Keratinocyte (primary cell): ENCODE measurements around the gene CENPL. TPM values are rescaled to one million over a fixed set of nuclear protein-coding genes. Genes with fewer than 3 reads are reported as not detected.
"Not testable (repeated sequence)": the region's sequence is repeated elsewhere in the genome, so short reads cannot be mapped to it uniquely, and the experiment has no call there.

ENCODE experiments used
- DNase-seq: peaks from one replicate; pipeline ENCODE4 v3.0.0-alpha.2; 2011; ENCODE audit warnings: low read depth, missing footprints, low spot score
- FAIRE-seq: peaks from 2 replicates; lab custom pipeline; 2011; peaks lifted over from hg19 to GRCh38; lab: Jason Lieb, UNC
- H2AFZ ChIP-seq: 2 replicates; pipeline ENCODE4 v1.6.0; 2012; ENCODE audit warnings: low read length, control low read depth, inconsistent platforms; ENCODE audit not compliant: control insufficient read depth
- H3K27ac ChIP-seq: 2 replicates; pipeline ENCODE4 v1.5.1; 2011; ENCODE audit warnings: low read length; ENCODE audit not compliant: control insufficient read depth, insufficient read depth
- H3K27me3 ChIP-seq: 3 replicates; pipeline ENCODE4 v1.6.0; 2011; ENCODE audit warnings: low read length; ENCODE audit not compliant: control insufficient read depth, insufficient read depth; ENCODE audit errors: extremely low read depth
- H3K36me3 ChIP-seq, 2 experiments: 2 replicates in 1 of 2; 3 replicates in 1 of 2; pipeline ENCODE4 v1.5.1; 2011; ENCODE audit warnings: low read length in 2 of 2, mild to moderate bottlenecking in 1 of 2; ENCODE audit not compliant: control insufficient read depth in 2 of 2, insufficient read depth in 2 of 2; ENCODE audit errors: extremely low read depth in 1 of 2
- H3K4me1 ChIP-seq: 3 replicates; pipeline ENCODE4 v1.5.1; 2011; ENCODE audit warnings: low read length; ENCODE audit not compliant: control insufficient read depth, insufficient read depth; ENCODE audit errors: extremely low read depth
- H3K4me2 ChIP-seq: 3 replicates; pipeline ENCODE4 v1.6.0; 2011; ENCODE audit warnings: low read depth, low read length; ENCODE audit not compliant: control insufficient read depth, insufficient read depth; ENCODE audit errors: extremely low read depth
- H3K4me3 ChIP-seq, 3 experiments: fragments of 200-600 bp in 1 of 3; sonication (generic) in 1 of 3; 2 replicates in 2 of 3; 3 replicates in 1 of 3; pipeline ENCODE4 v1.5.1; 2011 to 2016; ENCODE audit warnings: low read length in 3 of 3, mild to moderate bottlenecking in 3 of 3, control low read depth in 2 of 3, inconsistent platforms in 1 of 3, low read depth in 1 of 3, mixed read lengths in 1 of 3, mixed run types in 1 of 3, moderate library complexity in 1 of 3; ENCODE audit not compliant: control insufficient read depth in 2 of 3, insufficient read depth in 2 of 3; ENCODE audit errors: extremely low read depth in 1 of 3
- H3K79me2 ChIP-seq: 2 replicates; pipeline ENCODE4 v1.6.0; 2012; ENCODE audit warnings: low read length; ENCODE audit not compliant: control insufficient read depth, insufficient read depth
- H3K9ac ChIP-seq: 3 replicates; pipeline ENCODE4 v1.6.0; 2011; ENCODE audit warnings: low read length; ENCODE audit not compliant: control insufficient read depth, insufficient read depth; ENCODE audit errors: extremely low read depth
- H3K9me1 ChIP-seq: 3 replicates; pipeline ENCODE4 v1.6.0; 2011; ENCODE audit warnings: low read length; ENCODE audit not compliant: control insufficient read depth, insufficient read depth; ENCODE audit errors: extremely low read depth
- H3K9me3 ChIP-seq: 2 replicates; pipeline ENCODE4 v1.5.1; 2012; ENCODE audit warnings: low read depth, low read length; ENCODE audit not compliant: control insufficient read depth
- H4K20me1 ChIP-seq: 3 replicates; pipeline ENCODE4 v1.6.0; 2011; ENCODE audit warnings: low read length; ENCODE audit not compliant: control insufficient read depth, insufficient read depth; ENCODE audit errors: extremely low read depth
- CTCF ChIP-seq, 3 experiments: IDR thresholded peaks in 1 of 3; conservative IDR thresholded peaks in 1 of 3; optimal IDR thresholded peaks in 1 of 3; 2 replicates in 2 of 3; 3 replicates in 1 of 3; pipeline versions ENCODE3 to v1.5.1; 2011; ENCODE audit warnings: low read length in 3 of 3, mild to moderate bottlenecking in 3 of 3, moderate library complexity in 2 of 3, control low read depth in 1 of 3, inconsistent platforms in 1 of 3; ENCODE audit not compliant: insufficient read depth in 2 of 3; ENCODE audit errors: extremely low read depth in 1 of 3
- EZH2 ChIP-seq: IDR thresholded peaks from one replicate; pipeline ENCODE4 v1.6.1; 2012; ENCODE audit warnings: inconsistent platforms, mild to moderate bottlenecking, low read length, moderate library complexity
- dilution Hi-C: fragments of 300-500 bp; cut with MboI; formaldehyde crosslinking; loops from one replicate; pipeline ENCODE4 v1.7.0; 2020; ENCODE audit warnings: low sequenced_read_pairs; ENCODE audit not compliant: extremely low pct_ligation_motif_present
- polyA plus RNA-seq, 5 experiments: library from polyadenylated mRNA; depleted of rRNA in 3 of 5; stranded (reverse) in 3 of 5; stranded (forward) in 1 of 5; unstranded in 1 of 5; fragments of >200 nt; gene quantifications; 1 replicate in 1 of 5; 2 replicates in 3 of 5; 3 replicates in 1 of 5; pipeline versions ENCODE4 v1.2.1 to v1.2.3, GENCODE V29; 2011 to 2012; ENCODE audit warnings: missing spikeins in 2 of 5, low read depth in 1 of 5, low replicate concordance in 1 of 5

Gene CENPL
- polyA plus RNA-seq, 1 donor (not counting 4 experiments of a cell fraction or from before 2014, with no cell fraction given): 9.4 TPM

GRCh38 chr1:173771560-173771959, 53.1 kb downstream of the CENPL start:
- Histone ChIP-seq H3K4me2 (no peak overlapping the region), H3K27ac (no peak overlapping the region), H3K36me3 (peaks cover 5% of the 10 kb centered on the region in 2 experiments), H3K9me1 (no peaks in the 10 kb centered on the region), H3K4me1 (no peaks in the 10 kb centered on the region), H3K4me3 (no peak overlapping the region), H3K27me3 (no peaks in the 10 kb centered on the region), H3K9me3 (no peaks in the 10 kb centered on the region), H2AFZ (no peak overlapping the region), H4K20me1 (no peaks in the 10 kb centered on the region), H3K79me2 (no peaks in the 10 kb centered on the region), H3K9ac (no peak overlapping the region)
- dilution Hi-C loops: no loop called here
- DNase-seq (no peak), FAIRE-seq (no peak)
- no peak for TF ChIP-seq CTCF (optimal IDR thresholded peaks at IDR 0.05 in 1 of 3, IDR thresholded peaks at IDR 0.05 in 1 of 3, conservative IDR thresholded peaks at IDR 0.05 in 1 of 3; ENCODE audit: extremely low read depth in 1 of 3, insufficient read depth in 2 of 3, low read length in 3 of 3)
- TF ChIP-seq EZH2: no peak

DNA sequence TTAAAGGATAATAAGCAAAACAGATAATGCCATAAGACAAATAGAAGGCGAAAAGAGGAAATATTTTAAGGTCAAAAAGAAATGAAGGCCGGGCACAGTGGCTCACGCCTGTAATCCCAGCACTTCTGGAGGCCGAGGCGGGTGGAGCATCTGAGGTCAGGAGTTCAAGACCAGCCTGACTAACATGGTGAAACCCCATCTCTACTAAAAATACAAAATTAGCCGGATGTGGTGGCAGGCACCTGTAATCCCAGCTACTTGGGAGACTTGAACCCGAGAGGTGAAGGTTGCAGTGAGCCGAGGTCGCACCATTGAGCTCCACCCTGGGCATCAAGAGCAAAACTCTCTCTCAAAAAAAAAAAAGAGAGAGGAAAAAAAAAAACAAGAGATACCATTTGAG, 54.4 kb downstream of the CENPL start:
- FAIRE-seq, DNase-seq, dilution Hi-C loops: not testable (repeated sequence)

GRCh38 chr1:173768827-173769226, 55.9 kb downstream of the CENPL start:
- H3K27me3 ChIP-seq: no peaks in the 10 kb centered on the region
- dilution Hi-C loops: no loop called here
- H3K4me1 ChIP-seq: no peaks in the 10 kb centered on the region
- H3K4me2 ChIP-seq: no peak overlapping the region
- TF ChIP-seq EZH2: no peak
- no peak for TF ChIP-seq CTCF (optimal IDR thresholded peaks at IDR 0.05 in 1 of 3, IDR thresholded peaks at IDR 0.05 in 1 of 3, conservative IDR thresholded peaks at IDR 0.05 in 1 of 3; ENCODE audit: extremely low read depth in 1 of 3, insufficient read depth in 2 of 3, low read length in 3 of 3)
- no peaks in the 10 kb centered on the region for H4K20me1 ChIP-seq
- H3K9me3 ChIP-seq: no peaks in the 10 kb centered on the region
- DNase-seq (no peak), FAIRE-seq (no peak)
- H3K9me1 ChIP-seq: no peaks in the 10 kb centered on the region
- H3K4me3 ChIP-seq: no peak overlapping the region
- H2AFZ ChIP-seq: no peak overlapping the region
- no peak overlapping the region for H3K27ac ChIP-seq
- no peaks in the 10 kb centered on the region for H3K36me3 ChIP-seq
- no peak overlapping the region for H3K9ac ChIP-seq
- no peaks in the 10 kb centered on the region for H3K79me2 ChIP-seq

More for the DNA sequence above, 54.4 kb downstream of the CENPL start:
- not testable (repeated sequence) for H3K27ac ChIP-seq, H3K79me2 ChIP-seq, H4K20me1 ChIP-seq, H3K9ac ChIP-seq, H3K36me3 ChIP-seq, H3K27me3 ChIP-seq, H3K9me1 ChIP-seq, H3K4me1 ChIP-seq, H3K4me3 ChIP-seq, H3K4me2 ChIP-seq, H2AFZ ChIP-seq, H3K9me3 ChIP-seq
